Fibroblast of skin of right biceps (primary cell): ENCODE measurements around the gene WASF3.

Experiments
- DNase-seq: peaks from one replicate; pipeline ENCODE4 v3.0.0-alpha.2; 2013

The WASF3 gene

GRCh38 chr13:26557393-26558073 is at the start of gene WASF3:
Gene WASF3, plus strand, starts transcription at chr13:26557683. Its CDS starts 84,588 bp downstream, at chr13:26642271.
- peak; percentile 95 for DNase-seq

GRCh38 chr13:26508885-26509284 is 48.6 kb upstream of the WASF3 start:
- peak; percentile 84 for DNase-seq

GRCh38 chr13:26509491-26509890 is 48.0 kb upstream of the WASF3 start:
- DNase-seq, result no peak

GRCh38 chr13:26513931-26514330 is 43.6 kb upstream of the WASF3 start:
- DNase-seq, result no peak

- no peak for DNase-seq
Measured at GRCh38 chr13:26515721-26516120, 41.8 kb upstream of the WASF3 start.

GRCh38 chr13:26517936-26518335 is 39.5 kb upstream of the WASF3 start:
- DNase-seq, result no peak

- DNase-seq, result no peak
Measured at GRCh38 chr13:26518451-26518959, 39.0 kb upstream of the WASF3 start.

- DNase-seq, result no peak
Measured at GRCh38 chr13:26522571-26522970, 34.9 kb upstream of the WASF3 start.

- DNase-seq, result no peak
Measured at GRCh38 chr13:26523007-26523406, 34.5 kb upstream of the WASF3 start.

GRCh38 chr13:26525528-26525927 is 32.0 kb upstream of the WASF3 start:
- DNase-seq, result no peak

- DNase-seq, result peak; percentile 5
Measured at GRCh38 chr13:26526702-26527216, 30.7 kb upstream of the WASF3 start.

GRCh38 chr13:26528527-26528926 is 29.0 kb upstream of the WASF3 start:
- DNase-seq, result no peak

GRCh38 chr13:26529441-26529840 is 28.0 kb upstream of the WASF3 start:
- DNase-seq, result peak; percentile 56

- DNase-seq, result no peak
Measured at GRCh38 chr13:26531742-26532141, 25.7 kb upstream of the WASF3 start.

GRCh38 chr13:26534036-26534726 is 23.3 kb upstream of the WASF3 start:
- no peak for DNase-seq

- no peak for DNase-seq
Measured at GRCh38 chr13:26538363-26539317, 18.8 kb upstream of the WASF3 start.

GRCh38 chr13:26539738-26540292 is 17.7 kb upstream of the WASF3 start:
- no peak for DNase-seq

GRCh38 chr13:26540334-26540733 is 17.1 kb upstream of the WASF3 start:
- no peak for DNase-seq

- DNase-seq, result no peak
Measured at GRCh38 chr13:26541041-26541440, 16.4 kb upstream of the WASF3 start.

GRCh38 chr13:26541678-26542568 is 15.6 kb upstream of the WASF3 start:
- DNase-seq, result no peak

GRCh38 chr13:26544707-26545106 is 12.8 kb upstream of the WASF3 start:
- no peak for DNase-seq
